SH-SY5Y (cell line): ENCODE measurements around the gene RAD51B.

Experiments used
- GATA2 ChIP-seq: IDR thresholded peaks from 2 replicates; pipeline ENCODE4 v1.6.1; 2011; ENCODE audit warnings: mild to moderate bottlenecking, low read depth, low read length
- GATA3 ChIP-seq: IDR thresholded peaks from 2 replicates; pipeline ENCODE4 v1.6.1; 2011; ENCODE audit warnings: low read depth, mild to moderate bottlenecking, low read length, moderate library complexity

GRCh38 chr14:68501171-68501570 lies 681.6 kb downstream of the RAD51B start:
- TF ChIP-seq GATA2 (no peak), GATA3 (no peak)
